HCT116 (cell line): ENCODE results near the gene POU2F3. TPM values are rescaled to one million over a fixed set of nuclear protein-coding genes. Genes with fewer than 3 reads are reported as not detected.

Experiments
- ATAC-seq: fragments of 200-7000 bp; cut with Tn5 transposase; 2 replicates; pipeline ENCODE4 v1.9.1; 2020; ENCODE audit warnings: mild to moderate bottlenecking, moderate library complexity
- BruUV-seq: library from RNA; stranded (reverse); fragments of 400-500 nt; replicated peaks from 2 replicates; lab custom pipeline; 2021; lab: Mats Ljungman, UMichigan
- CTCF ChIA-PET: fragments of 300-600 bp; sonication (Branson Sonifier 250); formaldehyde crosslinking; loops from one replicate; lab custom pipeline; 2021; ENCODE audit warnings: antibody characterized with exemption; lab: Charles Lee
- POLR2A ChIA-PET: fragments of 300-600, 350-600 bp; sonication (Branson Sonifier 250); formaldehyde crosslinking; loops from one replicate; lab custom pipeline; 2021; ENCODE audit warnings: antibody characterized with exemption; lab: Charles Lee
- RAD21 ChIA-PET, 2 experiments: fragments of 300-600 bp; sonication (Branson Sonifier 250); formaldehyde crosslinking; loops; one replicate each; lab custom pipeline; 2023; ENCODE audit warnings: low total read pairs in 2 of 2; ENCODE audit not compliant: uncharacterized antibody in 2 of 2, unreplicated experiment in 2 of 2, low non-redundant PET in 1 of 2; lab: Charles Lee
- DNase-seq: peaks from one replicate; pipeline ENCODE4 v3.0.0-alpha.2; 2010; ENCODE audit warnings: low read depth, low spot score
- H2AFZ ChIP-seq: fragments of 200-600 bp; shearing (Covaris generic), sonication (generic); 2 replicates; pipeline ENCODE4 v1.6.1; 2017; ENCODE audit warnings: low read depth, mixed run types, mixed read lengths, antibody characterized with exemption, low read length; ENCODE audit not compliant: poor library complexity, severe bottlenecking
- H3K27ac ChIP-seq: 2 replicates; pipeline ENCODE4 v1.5.1; 2012; ENCODE audit warnings: low read depth, low read length
- H3K27me3 ChIP-seq: fragments of 200-600 bp; sonication (generic); 2 replicates; pipeline ENCODE4 v1.6.1; 2016; ENCODE audit warnings: mixed run types, low read length, mixed read lengths; ENCODE audit not compliant: insufficient read depth
- H3K36me3 ChIP-seq, 2 experiments: fragments of 200-500 bp in 1 of 2; fragments of 200-600 bp in 1 of 2; sonication (Bioruptor generic) in 1 of 2; sonication (generic) in 1 of 2; 2 replicates each; pipeline versions ENCODE4 v1.5.1 to v1.6.1; 2014 to 2016; ENCODE audit warnings: low read length in 2 of 2, inconsistent platforms in 1 of 2, mixed read lengths in 1 of 2, mixed run types in 1 of 2; ENCODE audit not compliant: insufficient read depth in 2 of 2, control insufficient read depth in 1 of 2
- H3K4me1 ChIP-seq, 2 experiments: fragments of 200-600 bp in 1 of 2; sonication (generic) in 1 of 2; 2 replicates each; pipeline versions ENCODE4 v1.5.1 to v1.6.1; 2012 to 2017; ENCODE audit warnings: low read length in 2 of 2, inconsistent platforms in 1 of 2, mild to moderate bottlenecking in 1 of 2, mixed read lengths in 1 of 2, mixed run types in 1 of 2, moderate library complexity in 1 of 2; ENCODE audit not compliant: insufficient read depth in 2 of 2, control insufficient read depth in 1 of 2
- H3K4me2 ChIP-seq: fragments of 200-600 bp; sonication (generic); 2 replicates; pipeline ENCODE4 v1.6.1; 2017; ENCODE audit warnings: mixed run types, low read length, mixed read lengths
- H3K4me3 ChIP-seq, 2 experiments: fragments of 200-600 bp in 1 of 2; sonication (generic) in 1 of 2; replicated peaks in 1 of 2; 2 replicates each; pipeline ENCODE4 v1.5.1; 2011 to 2016; ENCODE audit warnings: low read length in 2 of 2, control low read depth in 1 of 2, low read depth in 1 of 2, mild to moderate bottlenecking in 1 of 2, mixed read lengths in 1 of 2, mixed run types in 1 of 2
- H3K79me2 ChIP-seq: fragments of 200-600 bp; sonication (generic); 2 replicates; pipeline ENCODE4 v1.6.1; 2017; ENCODE audit warnings: mild to moderate bottlenecking, mixed run types, low read length, moderate library complexity, mixed read lengths; ENCODE audit not compliant: insufficient read depth
- H3K9ac ChIP-seq: fragments of 200-600 bp; sonication (generic); 2 replicates; pipeline ENCODE4 v1.6.1; 2016; ENCODE audit warnings: low read length, mixed read lengths
- H3K9me2 ChIP-seq: fragments of 200-600 bp; sonication (generic), shearing (Covaris generic); 2 replicates; pipeline ENCODE4 v1.6.1; 2017; ENCODE audit warnings: mixed run types, mild to moderate bottlenecking, moderate library complexity; ENCODE audit not compliant: insufficient read depth
- H3K9me3 ChIP-seq, 2 experiments: fragments of 200-500 bp in 1 of 2; fragments of 200-600 bp in 1 of 2; sonication (Bioruptor generic) in 1 of 2; sonication (generic) in 1 of 2; 2 replicates each; pipeline ENCODE4 v1.6.1; 2014 to 2017; ENCODE audit warnings: low read length in 2 of 2, mixed read lengths in 2 of 2, inconsistent platforms in 1 of 2, low read depth in 1 of 2, mild to moderate bottlenecking in 1 of 2, mixed run types in 1 of 2, moderate library complexity in 1 of 2; ENCODE audit not compliant: control insufficient read depth in 1 of 2, insufficient read depth in 1 of 2
- H4K20me1 ChIP-seq: fragments of 200-600 bp; sonication (generic), shearing (Covaris generic); 2 replicates; pipeline ENCODE4 v1.6.1; 2017; ENCODE audit warnings: mixed run types, mild to moderate bottlenecking, moderate library complexity; ENCODE audit not compliant: insufficient read depth
- ATF3 ChIP-seq: IDR thresholded peaks from 2 replicates; pipeline ENCODE4 v1.6.1; 2012
- CBX3 ChIP-seq: IDR thresholded peaks from 2 replicates; pipeline ENCODE4 v1.6.1; 2012; ENCODE audit warnings: low read depth
- CEBPB ChIP-seq: IDR thresholded peaks from 2 replicates; pipeline ENCODE4 v1.6.1; 2012; ENCODE audit warnings: low read depth
- ELF1 ChIP-seq: IDR thresholded peaks from 2 replicates; pipeline ENCODE4 v1.6.1; 2012; ENCODE audit warnings: low read depth, borderline replicate concordance
- EZH2phosphoT487 ChIP-seq: fragments of 200-600 bp; IDR thresholded peaks from 2 replicates; pipeline ENCODE4 v1.6.1; 2018; ENCODE audit warnings: antibody characterized with exemption, borderline replicate concordance
- REST ChIP-seq: IDR thresholded peaks from 2 replicates; pipeline ENCODE4 v1.6.1; 2012; ENCODE audit warnings: low read depth
- SIN3A ChIP-seq: IDR thresholded peaks from 2 replicates; pipeline ENCODE4 v1.6.1; 2012; ENCODE audit warnings: low read depth
- TCF7L2 ChIP-seq: IDR thresholded peaks from 2 replicates; pipeline ENCODE4 v1.7.0; 2011; ENCODE audit warnings: borderline replicate concordance, inconsistent platforms; ENCODE audit not compliant: insufficient read depth, insufficient read length; ENCODE audit errors: extremely low read depth
- ZFX ChIP-seq: fragments of 450-650 bp; IDR thresholded peaks from 2 replicates; pipeline ENCODE4 v1.6.1; 2017
- ZNF274 ChIP-seq: fragments of 200-500 bp; sonication (Bioruptor generic); IDR thresholded peaks from 2 replicates; pipeline ENCODE4 v1.6.1; 2014; ENCODE audit warnings: mild to moderate bottlenecking, low read depth, low read length, inconsistent platforms
- intact Hi-C: fragments of 100-400 bp; cut with micrococcal nuclease; formaldehyde crosslinking; loops from 2 replicates; pipeline ENCODE4 v1.10.0; 2022
- total RNA-seq: library from RNA; stranded (reverse); gene quantifications from one replicate; pipeline ENCODE4 v1.2.1, GENCODE V29; 2021; ENCODE audit not compliant: unreplicated experiment
- TF ChIP-seq, protein P1 (sequence below): IDR thresholded peaks from 2 replicates; pipeline ENCODE4 v1.6.1; 2011; ENCODE audit warnings: mild to moderate bottlenecking, low read length, moderate library complexity; ENCODE audit not compliant: insufficient replicate concordance; ENCODE audit errors: extremely low read depth
- TF ChIP-seq, protein P2 (sequence below), 3 experiments: fragments of 200-600 bp in 1 of 3; sonication (generic) in 1 of 3; IDR thresholded peaks in 2 of 3; conservative IDR thresholded peaks in 1 of 3; 2 replicates each; pipeline ENCODE4 v1.5.1; 2012 to 2017; ENCODE audit warnings: low read depth in 2 of 3, low read length in 2 of 3, antibody characterized with exemption in 1 of 3, borderline replicate concordance in 1 of 3, control low read depth in 1 of 3, mild to moderate bottlenecking in 1 of 3, mixed read lengths in 1 of 3, mixed run types in 1 of 3, moderate library complexity in 1 of 3; ENCODE audit not compliant: insufficient read depth in 1 of 3

The POU2F3 gene
- total RNA-seq, 1 experiment from 2014 or later = 0.15 TPM

GRCh38 chr11:120352405-120352804 is 112.5 kb downstream of the POU2F3 start (continued):
- TF ChIP-seq REST (no peak), ELF1 (no peak), EZH2phosphoT487 (no peak), ZNF274 (no peak), CEBPB (no peak), ATF3 (no peak)
- TF ChIP-seq, protein P1, sequence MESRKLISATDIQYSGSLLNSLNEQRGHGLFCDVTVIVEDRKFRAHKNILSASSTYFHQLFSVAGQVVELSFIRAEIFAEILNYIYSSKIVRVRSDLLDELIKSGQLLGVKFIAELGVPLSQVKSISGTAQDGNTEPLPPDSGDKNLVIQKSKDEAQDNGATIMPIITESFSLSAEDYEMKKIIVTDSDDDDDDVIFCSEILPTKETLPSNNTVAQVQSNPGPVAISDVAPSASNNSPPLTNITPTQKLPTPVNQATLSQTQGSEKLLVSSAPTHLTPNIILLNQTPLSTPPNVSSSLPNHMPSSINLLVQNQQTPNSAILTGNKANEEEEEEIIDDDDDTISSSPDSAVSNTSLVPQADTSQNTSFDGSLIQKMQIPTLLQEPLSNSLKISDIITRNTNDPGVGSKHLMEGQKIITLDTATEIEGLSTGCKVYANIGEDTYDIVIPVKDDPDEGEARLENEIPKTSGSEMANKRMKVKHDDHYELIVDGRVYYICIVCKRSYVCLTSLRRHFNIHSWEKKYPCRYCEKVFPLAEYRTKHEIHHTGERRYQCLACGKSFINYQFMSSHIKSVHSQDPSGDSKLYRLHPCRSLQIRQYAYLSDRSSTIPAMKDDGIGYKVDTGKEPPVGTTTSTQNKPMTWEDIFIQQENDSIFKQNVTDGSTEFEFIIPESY = no peak

DNA sequence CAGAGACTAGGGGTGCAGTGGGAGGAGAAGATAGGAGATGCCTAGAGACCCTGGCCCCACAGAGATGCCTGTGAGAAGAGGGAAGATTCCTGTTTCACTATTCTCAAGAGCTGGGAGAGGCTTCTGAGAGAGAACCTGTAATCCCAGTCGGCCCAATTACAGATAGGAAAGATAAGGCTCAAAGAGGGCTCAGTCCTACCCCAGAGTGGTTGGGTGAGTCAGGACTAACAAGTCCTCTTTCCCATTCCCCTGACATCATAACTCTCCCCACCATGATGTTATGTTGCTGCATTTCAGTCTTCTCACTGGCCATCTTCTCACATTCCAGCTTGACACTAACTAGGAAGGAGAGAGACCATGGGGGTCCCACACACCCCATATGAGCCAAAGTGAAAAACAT is 114.1 kb downstream of the POU2F3 start:
- Histone ChIP-seq H3K9me3 (no peaks in the 10 kb centered on the region), H3K36me3 (no peaks in the 10 kb centered on the region; a peak in 1 of 4 replicates), H3K4me3 (no peak overlapping the region), H3K9me2 (no peaks in the 10 kb centered on the region), H3K27ac (no peak overlapping the region), H2AFZ (no peak overlapping the region), H3K4me2 (peak overlapping the region; percentile 31; the same call in 1 of the 2 replicates), H3K27me3 (no peaks in the 10 kb centered on the region), H3K9ac (no peak overlapping the region), H3K79me2 (peaks cover 90% of the 10 kb centered on the region), H4K20me1 (0 out of 2 replicates have a peak, but pooled peaks cover 4% of the 10 kb centered on the region), H3K4me1 (peaks cover 34 to 50% of the 10 kb centered on the region in 2 experiments)
- ChIA-PET POLR2A (no interaction called here), RAD21 (no interaction called here), CTCF (no interaction called here)
- DNase-seq (no peak), ATAC-seq (no peak; the same call in 1 of the 2 replicates)
- no peak for TF ChIP-seq SIN3A
- TF ChIP-seq CBX3 = no peak
- TF ChIP-seq TCF7L2 = no peak
- no peak for TF ChIP-seq EZH2phosphoT487
- TF ChIP-seq, protein P2, sequence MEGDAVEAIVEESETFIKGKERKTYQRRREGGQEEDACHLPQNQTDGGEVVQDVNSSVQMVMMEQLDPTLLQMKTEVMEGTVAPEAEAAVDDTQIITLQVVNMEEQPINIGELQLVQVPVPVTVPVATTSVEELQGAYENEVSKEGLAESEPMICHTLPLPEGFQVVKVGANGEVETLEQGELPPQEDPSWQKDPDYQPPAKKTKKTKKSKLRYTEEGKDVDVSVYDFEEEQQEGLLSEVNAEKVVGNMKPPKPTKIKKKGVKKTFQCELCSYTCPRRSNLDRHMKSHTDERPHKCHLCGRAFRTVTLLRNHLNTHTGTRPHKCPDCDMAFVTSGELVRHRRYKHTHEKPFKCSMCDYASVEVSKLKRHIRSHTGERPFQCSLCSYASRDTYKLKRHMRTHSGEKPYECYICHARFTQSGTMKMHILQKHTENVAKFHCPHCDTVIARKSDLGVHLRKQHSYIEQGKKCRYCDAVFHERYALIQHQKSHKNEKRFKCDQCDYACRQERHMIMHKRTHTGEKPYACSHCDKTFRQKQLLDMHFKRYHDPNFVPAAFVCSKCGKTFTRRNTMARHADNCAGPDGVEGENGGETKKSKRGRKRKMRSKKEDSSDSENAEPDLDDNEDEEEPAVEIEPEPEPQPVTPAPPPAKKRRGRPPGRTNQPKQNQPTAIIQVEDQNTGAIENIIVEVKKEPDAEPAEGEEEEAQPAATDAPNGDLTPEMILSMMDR (IDR thresholded peaks at IDR 0.05 in 2 of 3, conservative IDR thresholded peaks at IDR 0.05 in 1 of 3; ENCODE audit: borderline replicate concordance in 1 of 3, insufficient read depth in 1 of 3, low read depth in 2 of 3, low read length in 2 of 3) = no peak
- no peak for TF ChIP-seq ATF3
- no peak for TF ChIP-seq ZFX
- intact Hi-C loops = no loop called here
- BruUV-seq = no TSS peak
